ENCODE data around the gene FCMR.

The FCMR gene

GRCh38 chr1:206898915-206899431 is 22.8 kb downstream of the FCMR start:
- DNase-seq, result no peak

- no peak for DNase-seq
Measured at GRCh38 chr1:206898089-206898914, 23.4 kb downstream of the FCMR start.

- DNase-seq, result no peak
Measured at GRCh38 chr1:206897175-206897574, 24.6 kb downstream of the FCMR start, which contains the start of gene IL24. Gene IL24 (plus strand): TSS chr1:206897443. CDS start chr1:206897833, 390 bp downstream.

- DNase-seq, result no peak
Measured at GRCh38 chr1:206896261-206896660, 25.5 kb downstream of the FCMR start.

- DNase-seq, result no peak
Measured at GRCh38 chr1:206895837-206896242, 25.9 kb downstream of the FCMR start.

- DNase-seq, result no peak
Measured at GRCh38 chr1:206895325-206895724, 26.4 kb downstream of the FCMR start.

GRCh38 chr1:206893380-206893779 is 28.4 kb downstream of the FCMR start:
- no peak for DNase-seq

GRCh38 chr1:206892351-206892984 is 29.3 kb downstream of the FCMR start:
- no peak for DNase-seq

- no peak for DNase-seq
Measured at GRCh38 chr1:206891412-206891811, 30.3 kb downstream of the FCMR start.

GRCh38 chr1:206890125-206891060 is 31.3 kb downstream of the FCMR start:
- no peak for DNase-seq

GRCh38 chr1:206887701-206888100 is 34.0 kb downstream of the FCMR start:
- no peak for DNase-seq

GRCh38 chr1:206886831-206887230 is 34.9 kb downstream of the FCMR start:
- no peak for DNase-seq

GRCh38 chr1:206885341-206886060 is 36.2 kb downstream of the FCMR start:
- DNase-seq, result no peak

GRCh38 chr1:206883876-206884275 is 37.9 kb downstream of the FCMR start:
- DNase-seq, result no peak

- DNase-seq, result no peak
Measured at GRCh38 chr1:206883160-206883559, 38.6 kb downstream of the FCMR start.

- no peak for DNase-seq
Measured at GRCh38 chr1:206882555-206882954, 39.2 kb downstream of the FCMR start.

- DNase-seq, result no peak
Measured at GRCh38 chr1:206880314-206880713, 41.4 kb downstream of the FCMR start.

- DNase-seq, result no peak
Measured at GRCh38 chr1:206878456-206878855, 43.3 kb downstream of the FCMR start.

GRCh38 chr1:206875752-206876377 is 45.9 kb downstream of the FCMR start:
- DNase-seq, result no peak

- DNase-seq, result no peak
Measured at GRCh38 chr1:206873603-206874188, 48.0 kb downstream of the FCMR start.

- no peak for DNase-seq
Measured at GRCh38 chr1:206872139-206872538, 49.6 kb downstream of the FCMR start.

Data from CD4-positive, alpha-beta T cell treated with Interleukin-12 subunit alpha and Interleukin-12 subunit beta, for 1 hour (primary cell).